ENCODE measurements around the gene AUTS2.
"Not testable (repeated sequence)": the region's sequence is repeated elsewhere in the genome, so short reads cannot be mapped to it uniquely, and the experiment has no call there.

Gene AUTS2

DNA sequence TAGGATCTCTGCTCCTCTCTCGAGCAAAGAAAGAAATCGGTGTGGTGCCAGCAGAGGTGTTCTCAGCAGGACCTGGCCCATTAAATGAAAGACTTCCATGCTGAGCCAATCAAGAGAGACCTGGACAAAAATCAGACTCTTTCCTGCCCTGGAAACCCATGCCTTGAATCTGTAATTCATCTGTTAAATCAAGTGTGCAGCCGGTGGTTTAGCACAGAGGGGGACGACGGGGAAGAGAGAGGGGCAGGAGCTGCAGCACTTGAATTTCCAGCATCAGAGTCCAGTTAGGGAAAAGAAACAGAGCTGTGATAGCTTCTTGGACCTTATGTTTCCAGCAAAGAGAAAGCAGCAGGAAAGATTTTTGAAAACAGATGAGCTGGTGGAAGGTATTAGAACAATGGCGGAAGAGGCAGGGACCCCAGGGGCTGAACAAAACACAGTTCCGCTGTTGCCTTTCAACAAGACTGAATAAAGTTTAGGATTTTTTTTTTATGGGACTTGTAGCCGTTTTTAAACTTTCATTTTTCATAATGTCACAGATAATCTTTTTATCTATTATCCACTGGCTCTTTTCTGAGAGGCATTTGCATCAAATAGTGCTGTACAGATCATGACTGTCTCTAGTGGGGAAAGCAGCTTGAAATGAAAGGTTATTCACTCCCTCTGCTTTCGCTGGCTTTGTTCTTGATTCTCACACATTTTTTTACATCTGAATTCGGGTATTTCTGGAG is 990.1 kb downstream of the AUTS2 start:
- H3K27me3 ChIP-seq (ENCODE audit: control insufficient read depth in 1 of 2, insufficient read depth in 2 of 2, low read length in 2 of 2): no peaks in the 10 kb centered on the region
- no peak overlapping the region for H3K4me3 ChIP-seq (ENCODE audit: low read depth in 1 of 2, low read length in 2 of 2)
- no peaks in the 10 kb centered on the region for H3K36me3 ChIP-seq (ENCODE audit: control insufficient read depth in 1 of 2, insufficient read depth in 2 of 2, low read length in 2 of 2)
- peaks cover 34 to 35% of the 10 kb centered on the region in 2 donors for H3K4me1 ChIP-seq (ENCODE audit: control insufficient read depth in 1 of 2, insufficient read depth in 2 of 2, low read length in 2 of 2)
- no peaks in the 10 kb centered on the region for H3K9me3 ChIP-seq (ENCODE audit: control insufficient read depth in 1 of 2, low read length in 2 of 2)
- no peak overlapping the region for H3K27ac ChIP-seq (ENCODE audit: low read depth, low read length)
- H3K9ac ChIP-seq (ENCODE audit: low read depth in 1 of 2, low read length in 2 of 2): no peak overlapping the region

DNA sequence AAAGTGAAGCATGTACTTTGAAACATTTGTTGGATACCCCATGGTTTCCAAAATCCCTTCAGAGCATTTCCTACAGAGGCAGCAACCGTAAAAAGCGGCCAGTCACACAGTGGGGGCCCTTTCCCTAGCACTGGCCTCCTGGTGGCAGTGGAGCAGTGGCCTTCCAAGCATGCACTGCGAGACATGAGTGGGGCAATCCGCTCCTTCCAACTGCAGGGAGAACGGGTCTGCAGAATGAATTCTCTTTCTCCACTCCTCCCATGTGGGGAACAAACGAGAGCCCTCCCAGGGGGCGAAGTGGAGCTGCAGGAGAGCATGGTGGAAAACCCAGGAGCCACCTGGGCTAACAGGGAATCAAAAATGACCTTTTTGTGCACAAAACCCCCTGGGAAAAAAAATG is 990.7 kb downstream of the AUTS2 start:
- peaks cover 33 to 34% of the 10 kb centered on the region in 2 donors for H3K4me1 ChIP-seq (ENCODE audit: control insufficient read depth in 1 of 2, insufficient read depth in 2 of 2, low read length in 2 of 2)
- no peaks in the 10 kb centered on the region for H3K9me3 ChIP-seq (ENCODE audit: control insufficient read depth in 1 of 2, low read length in 2 of 2)
- H3K9ac ChIP-seq (ENCODE audit: low read depth in 1 of 2, low read length in 2 of 2): no peak overlapping the region
- H3K36me3 ChIP-seq (ENCODE audit: control insufficient read depth in 1 of 2, insufficient read depth in 2 of 2, low read length in 2 of 2): no peaks in the 10 kb centered on the region
- H3K4me3 ChIP-seq (ENCODE audit: low read depth in 1 of 2, low read length in 2 of 2): no peak overlapping the region
- no peaks in the 10 kb centered on the region for H3K27me3 ChIP-seq (ENCODE audit: control insufficient read depth in 1 of 2, insufficient read depth in 2 of 2, low read length in 2 of 2)
- no peak overlapping the region for H3K27ac ChIP-seq (ENCODE audit: low read depth, low read length)

DNA sequence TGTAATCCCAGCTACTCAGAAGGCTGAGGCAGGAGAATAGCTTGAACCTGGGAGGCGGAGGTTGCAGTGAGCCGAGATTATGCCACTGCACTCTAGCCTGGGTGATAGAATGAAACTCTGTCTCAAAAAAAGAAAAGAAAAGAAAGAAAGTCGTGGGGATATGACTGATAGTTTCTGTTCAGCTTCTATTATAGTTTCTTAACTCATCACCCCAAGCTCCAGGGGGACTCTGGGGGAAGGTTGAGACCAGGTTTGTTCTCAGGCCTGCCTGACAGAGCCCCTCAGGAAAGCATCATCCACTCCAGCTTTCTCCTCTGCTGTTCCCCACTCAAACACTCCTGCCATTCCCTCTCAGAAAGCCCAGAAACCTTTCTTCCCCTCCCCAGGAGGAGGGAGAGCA is 991.3 kb downstream of the AUTS2 start:
- H3K4me3 ChIP-seq (ENCODE audit: low read depth in 1 of 2, low read length in 2 of 2): no peak overlapping the region
- H3K9ac ChIP-seq (ENCODE audit: low read depth in 1 of 2, low read length in 2 of 2): no peak overlapping the region
- H3K27me3 ChIP-seq (ENCODE audit: control insufficient read depth in 1 of 2, insufficient read depth in 2 of 2, low read length in 2 of 2): no peaks in the 10 kb centered on the region
- H3K9me3 ChIP-seq (ENCODE audit: control insufficient read depth in 1 of 2, low read length in 2 of 2): no peaks in the 10 kb centered on the region
- peaks cover 27 to 31% of the 10 kb centered on the region in 2 donors for H3K4me1 ChIP-seq (ENCODE audit: control insufficient read depth in 1 of 2, insufficient read depth in 2 of 2, low read length in 2 of 2)
- H3K27ac ChIP-seq (ENCODE audit: low read depth, low read length): no peak overlapping the region
- H3K36me3 ChIP-seq (ENCODE audit: control insufficient read depth in 1 of 2, insufficient read depth in 2 of 2, low read length in 2 of 2): no peaks in the 10 kb centered on the region

DNA sequence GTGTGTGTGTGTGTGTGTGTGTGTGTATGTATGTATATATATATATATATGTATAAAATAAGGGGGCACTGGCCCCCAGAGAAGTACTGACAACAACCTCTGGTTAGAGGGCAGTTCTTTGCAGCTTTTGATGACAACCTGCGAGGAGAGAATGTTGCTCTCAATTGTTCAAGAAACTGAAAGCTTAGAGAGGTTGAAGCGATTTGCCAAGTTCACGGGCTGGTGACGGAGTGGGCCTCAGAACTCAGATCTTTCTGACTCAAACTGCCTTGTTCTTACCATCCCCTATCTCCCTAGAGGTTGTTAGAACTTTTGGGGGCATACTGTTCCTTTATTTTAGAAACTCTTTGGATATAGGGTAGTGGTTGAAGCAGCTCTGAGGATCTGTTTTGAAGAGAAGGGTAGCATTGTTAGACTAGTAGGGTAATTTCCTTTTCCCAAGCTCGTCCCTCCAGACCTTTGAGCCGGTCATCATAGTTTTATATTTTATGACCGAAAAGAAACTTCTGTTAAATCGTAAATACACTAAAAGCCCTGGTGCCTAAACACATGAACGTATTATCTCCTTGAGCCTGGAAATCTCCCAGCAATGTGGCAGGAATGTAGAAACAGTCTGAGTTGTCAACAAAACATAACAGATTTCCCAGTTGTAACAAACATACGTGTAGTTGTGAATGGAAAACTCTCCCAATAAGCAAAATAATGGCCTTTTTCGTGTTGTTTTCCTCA is 992.0 kb downstream of the AUTS2 start:
- no peak overlapping the region for H3K4me3 ChIP-seq (ENCODE audit: low read depth in 1 of 2, low read length in 2 of 2)
- no peaks in the 10 kb centered on the region for H3K36me3 ChIP-seq (ENCODE audit: control insufficient read depth in 1 of 2, insufficient read depth in 2 of 2, low read length in 2 of 2)
- H3K9me3 ChIP-seq (ENCODE audit: control insufficient read depth in 1 of 2, low read length in 2 of 2): no peaks in the 10 kb centered on the region
- no peak overlapping the region for H3K9ac ChIP-seq (ENCODE audit: low read depth in 1 of 2, low read length in 2 of 2)
- H3K27ac ChIP-seq (ENCODE audit: low read depth, low read length): no peak overlapping the region
- H3K27me3 ChIP-seq (ENCODE audit: control insufficient read depth in 1 of 2, insufficient read depth in 2 of 2, low read length in 2 of 2): no peaks in the 10 kb centered on the region
- peaks cover 26 to 29% of the 10 kb centered on the region in 2 donors for H3K4me1 ChIP-seq (ENCODE audit: control insufficient read depth in 1 of 2, insufficient read depth in 2 of 2, low read length in 2 of 2)

DNA sequence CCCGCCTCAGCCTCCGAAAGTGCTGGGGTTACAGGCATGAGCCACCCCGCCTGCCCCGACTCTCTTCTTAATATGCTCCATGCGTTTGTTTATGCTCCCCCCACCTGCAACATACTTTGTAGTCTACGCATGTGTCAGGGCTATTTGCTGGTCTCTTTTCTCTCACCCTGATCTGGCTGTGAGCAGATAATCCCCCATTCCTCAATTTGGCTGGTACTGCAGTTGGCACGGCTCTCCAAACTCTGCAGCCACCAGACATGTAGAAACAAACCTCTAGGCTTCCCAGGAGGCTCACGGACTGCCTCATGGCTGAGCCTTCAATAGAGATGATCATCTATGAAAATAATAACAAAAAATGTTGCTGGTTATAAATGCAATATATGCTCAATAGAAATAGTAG is 993.4 kb downstream of the AUTS2 start:
- Histone ChIP-seq H3K4me1 (ENCODE audit: control insufficient read depth in 1 of 2, insufficient read depth in 2 of 2, low read length in 2 of 2) (peaks cover 26% of the 10 kb centered on the region in 2 donors), H3K4me3 (ENCODE audit: low read depth in 1 of 2, low read length in 2 of 2) (no peak overlapping the region), H3K27ac (ENCODE audit: low read depth, low read length) (no peak overlapping the region), H3K36me3 (ENCODE audit: control insufficient read depth in 1 of 2, insufficient read depth in 2 of 2, low read length in 2 of 2) (no peaks in the 10 kb centered on the region), H3K9me3 (ENCODE audit: control insufficient read depth in 1 of 2, low read length in 2 of 2) (no peaks in the 10 kb centered on the region), H3K27me3 (ENCODE audit: control insufficient read depth in 1 of 2, insufficient read depth in 2 of 2, low read length in 2 of 2) (peaks cover 0 to 9% of the 10 kb centered on the region in 2 donors), H3K9ac (ENCODE audit: low read depth in 1 of 2, low read length in 2 of 2) (no peak overlapping the region)

DNA sequence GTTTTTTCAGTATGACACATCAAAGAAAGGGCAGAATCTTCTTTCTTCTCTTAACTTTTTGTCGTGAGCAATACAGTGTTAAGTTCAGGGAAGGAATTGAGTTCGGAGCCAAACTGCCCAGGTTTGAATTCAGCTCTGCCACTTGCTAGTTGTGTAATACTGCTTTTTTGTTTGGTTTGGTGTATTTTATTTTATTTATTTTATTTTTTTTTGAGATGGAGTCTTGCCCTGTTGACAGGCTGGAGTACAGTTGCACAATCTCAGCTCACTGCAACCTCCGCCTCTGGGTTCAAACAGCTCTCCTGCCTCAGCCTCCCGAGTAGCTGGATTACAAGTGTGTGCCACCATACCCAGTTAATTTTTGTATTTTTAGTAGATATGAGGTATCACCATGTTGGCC is 993.9 kb downstream of the AUTS2 start:
- no peak overlapping the region for H3K4me3 ChIP-seq (ENCODE audit: low read depth in 1 of 2, low read length in 2 of 2)
- no peak overlapping the region for H3K9ac ChIP-seq (ENCODE audit: low read depth in 1 of 2, low read length in 2 of 2)
- peaks cover 0 to 13% of the 10 kb centered on the region in 2 donors for H3K27me3 ChIP-seq (ENCODE audit: control insufficient read depth in 1 of 2, insufficient read depth in 2 of 2, low read length in 2 of 2)
- peaks cover 22 to 25% of the 10 kb centered on the region in 2 donors for H3K4me1 ChIP-seq (ENCODE audit: control insufficient read depth in 1 of 2, insufficient read depth in 2 of 2, low read length in 2 of 2)
- no peak overlapping the region for H3K27ac ChIP-seq (ENCODE audit: low read depth, low read length)
- H3K36me3 ChIP-seq (ENCODE audit: control insufficient read depth in 1 of 2, insufficient read depth in 2 of 2, low read length in 2 of 2): no peaks in the 10 kb centered on the region
- H3K9me3 ChIP-seq (ENCODE audit: control insufficient read depth in 1 of 2, low read length in 2 of 2): no peaks in the 10 kb centered on the region

DNA sequence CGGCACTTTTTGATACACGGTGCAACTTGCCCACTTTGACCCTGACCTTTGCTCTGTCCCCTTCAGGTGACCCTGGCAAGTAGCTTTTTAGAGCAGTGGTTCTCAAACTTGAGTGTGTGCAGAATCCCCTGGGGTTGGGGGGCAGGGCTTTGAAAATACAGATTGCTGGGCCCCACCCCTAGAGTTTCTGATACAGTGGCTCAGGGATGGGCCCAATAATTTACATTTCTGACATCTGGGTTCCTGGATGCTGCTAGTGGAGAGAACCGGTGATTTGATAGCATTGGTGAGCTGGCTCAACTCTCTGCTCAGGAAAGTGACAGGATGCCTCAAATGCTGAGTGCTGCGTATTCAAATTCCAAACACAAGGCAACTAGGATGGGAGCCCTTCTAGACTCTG is 995.9 kb downstream of the AUTS2 start:
- Histone ChIP-seq H3K4me3 (ENCODE audit: low read depth in 1 of 2, low read length in 2 of 2) (no peak overlapping the region), H3K4me1 (ENCODE audit: control insufficient read depth in 1 of 2, insufficient read depth in 2 of 2, low read length in 2 of 2) (peaks cover 14 to 17% of the 10 kb centered on the region in 2 donors), H3K9ac (ENCODE audit: low read depth in 1 of 2, low read length in 2 of 2) (no peak overlapping the region), H3K27me3 (ENCODE audit: control insufficient read depth in 1 of 2, insufficient read depth in 2 of 2, low read length in 2 of 2) (peaks cover 0 to 13% of the 10 kb centered on the region in 2 donors), H3K27ac (ENCODE audit: low read depth, low read length) (no peak overlapping the region), H3K36me3 (ENCODE audit: control insufficient read depth in 1 of 2, insufficient read depth in 2 of 2, low read length in 2 of 2) (no peaks in the 10 kb centered on the region), H3K9me3 (ENCODE audit: control insufficient read depth in 1 of 2, low read length in 2 of 2) (no peaks in the 10 kb centered on the region)

DNA sequence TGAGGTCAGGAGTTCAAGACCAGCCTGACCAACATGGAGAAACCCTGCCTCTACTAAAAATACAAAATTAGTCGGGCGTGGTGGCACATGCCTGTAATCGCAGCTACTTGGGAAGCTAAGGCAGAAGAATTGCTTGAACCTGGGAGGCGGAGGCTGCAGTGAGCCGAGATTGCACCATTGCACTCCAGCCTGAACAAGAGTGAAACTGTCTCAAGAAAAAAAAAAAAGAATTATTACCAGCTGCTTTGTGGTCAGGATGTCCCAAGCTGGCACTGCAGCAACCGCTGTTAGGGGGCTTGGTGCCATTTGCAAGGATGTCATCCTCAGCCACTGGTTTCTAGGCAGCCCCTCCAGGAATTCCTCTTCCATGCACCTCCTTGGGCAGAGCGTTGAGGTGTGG is 996.6 kb downstream of the AUTS2 start:
- not testable (repeated sequence) for H3K36me3 ChIP-seq (ENCODE audit: control insufficient read depth in 1 of 2, insufficient read depth in 2 of 2, low read length in 2 of 2); H3K9ac ChIP-seq (ENCODE audit: low read depth in 1 of 2, low read length in 2 of 2); H3K27ac ChIP-seq (ENCODE audit: low read depth, low read length); H3K9me3 ChIP-seq (ENCODE audit: control insufficient read depth in 1 of 2, low read length in 2 of 2); H3K4me3 ChIP-seq (ENCODE audit: low read depth in 1 of 2, low read length in 2 of 2)
- Histone ChIP-seq H3K4me1 (ENCODE audit: control insufficient read depth in 1 of 2, insufficient read depth in 2 of 2, low read length in 2 of 2) (peaks cover 20 to 21% of the 10 kb centered on the region in 2 donors), H3K27me3 (ENCODE audit: control insufficient read depth in 1 of 2, insufficient read depth in 2 of 2, low read length in 2 of 2) (peaks cover 0 to 13% of the 10 kb centered on the region in 2 donors)

DNA sequence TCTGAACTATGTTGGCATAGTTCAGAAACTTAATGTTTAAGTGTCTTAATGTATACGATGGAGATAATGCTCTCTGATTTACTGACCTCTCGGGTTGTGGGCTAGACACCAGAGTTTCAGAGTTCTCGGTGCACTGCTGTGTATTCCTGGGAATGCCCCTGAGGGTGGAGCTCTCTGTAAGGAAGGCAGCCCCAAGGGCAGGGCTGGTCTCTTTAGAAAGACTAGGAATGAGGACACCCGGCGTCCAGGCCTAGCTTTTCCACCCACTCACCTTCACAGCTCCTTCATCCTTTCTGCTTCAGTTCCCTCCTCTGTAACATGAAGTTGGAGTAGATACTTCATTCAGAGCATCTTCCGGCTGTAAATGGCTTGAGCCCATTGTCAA is 997.1 kb downstream of the AUTS2 start:
- Histone ChIP-seq H3K27ac (ENCODE audit: low read depth, low read length) (no peak overlapping the region), H3K36me3 (ENCODE audit: control insufficient read depth in 1 of 2, insufficient read depth in 2 of 2, low read length in 2 of 2) (no peaks in the 10 kb centered on the region), H3K4me1 (ENCODE audit: control insufficient read depth in 1 of 2, insufficient read depth in 2 of 2, low read length in 2 of 2) (peaks cover 21 to 23% of the 10 kb centered on the region in 2 donors), H3K9me3 (ENCODE audit: control insufficient read depth in 1 of 2, low read length in 2 of 2) (no peaks in the 10 kb centered on the region), H3K27me3 (ENCODE audit: control insufficient read depth in 1 of 2, insufficient read depth in 2 of 2, low read length in 2 of 2) (peaks cover 0 to 13% of the 10 kb centered on the region in 2 donors), H3K4me3 (ENCODE audit: low read depth in 1 of 2, low read length in 2 of 2) (peak overlapping the region in 1 of 2 donors; percentile 61), H3K9ac (ENCODE audit: low read depth in 1 of 2, low read length in 2 of 2) (no peak overlapping the region)

DNA sequence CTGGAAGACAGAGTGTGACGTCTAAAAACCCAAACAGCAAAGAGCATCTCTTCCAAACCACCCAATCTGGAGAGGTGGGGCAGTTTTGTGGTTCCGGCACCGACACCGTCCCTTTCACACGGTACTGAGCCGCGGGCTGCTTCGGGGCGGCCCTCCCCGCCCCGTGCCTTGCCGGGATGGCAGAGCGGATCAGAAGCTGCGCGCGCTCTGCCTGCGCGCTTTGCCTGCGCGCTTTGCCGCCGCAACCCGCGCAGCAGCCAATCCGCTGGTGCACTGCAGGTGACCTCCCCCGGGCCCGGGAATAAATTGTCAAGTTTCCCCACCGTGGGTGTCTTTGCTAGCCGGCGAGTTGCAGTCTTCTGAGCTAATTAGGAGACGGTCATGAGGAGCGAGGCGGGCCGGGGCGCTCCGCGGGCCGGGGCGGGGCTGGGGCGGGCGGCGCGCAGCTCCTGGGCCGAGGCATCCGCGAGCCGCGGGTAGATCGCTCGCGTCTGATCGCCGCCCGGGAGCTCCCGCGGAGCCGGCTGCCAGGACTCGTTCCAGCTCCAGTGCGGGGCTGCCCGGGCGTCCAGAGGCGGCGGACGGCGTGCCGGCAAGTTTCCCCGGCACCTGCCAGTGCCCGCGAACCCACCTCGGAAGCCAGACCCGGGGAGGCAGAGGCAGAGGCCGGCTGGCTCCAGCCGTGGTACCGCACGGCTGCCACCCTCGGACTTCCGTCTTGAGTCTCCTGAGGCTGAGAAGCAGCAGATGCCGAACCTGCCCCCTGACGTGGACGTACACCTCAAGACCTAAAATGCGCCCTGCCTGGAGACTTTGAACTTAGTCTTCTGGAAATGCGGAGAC is 997.7 kb downstream of the AUTS2 start:
- H3K9me3 ChIP-seq (ENCODE audit: control insufficient read depth in 1 of 2, low read length in 2 of 2): no peaks in the 10 kb centered on the region
- no peak overlapping the region for H3K27ac ChIP-seq (ENCODE audit: low read depth, low read length)
- H3K9ac ChIP-seq (ENCODE audit: low read depth in 1 of 2, low read length in 2 of 2): no peak overlapping the region
- peaks cover 16 to 18% of the 10 kb centered on the region in 2 donors for H3K4me1 ChIP-seq (ENCODE audit: control insufficient read depth in 1 of 2, insufficient read depth in 2 of 2, low read length in 2 of 2)
- peak overlapping the region; percentile 21 to 61 for H3K4me3 ChIP-seq (ENCODE audit: low read depth in 1 of 2, low read length in 2 of 2)
- H3K36me3 ChIP-seq (ENCODE audit: control insufficient read depth in 1 of 2, insufficient read depth in 2 of 2, low read length in 2 of 2): no peaks in the 10 kb centered on the region
- H3K27me3 ChIP-seq (ENCODE audit: control insufficient read depth in 1 of 2, insufficient read depth in 2 of 2, low read length in 2 of 2): peaks cover 0 to 13% of the 10 kb centered on the region in 2 donors
